GM10248 (cell line): Measurements from ENCODE around the gene RAB11FIP3.

Source experiments
- CTCF ChIA-PET: fragments of 300-600 bp; sonication (Branson Sonifier 250); formaldehyde crosslinking; extraction: SDS; loops from one replicate; lab custom pipeline; 2021; ENCODE audit warnings: antibody characterized with exemption; lab: Yijun Ruan, JAX
- POLR2A ChIA-PET: fragments of 350-650 bp; sonication (Branson Sonifier 250); formaldehyde crosslinking; extraction: SDS; loops from one replicate; lab custom pipeline; 2020; ENCODE audit warnings: antibody characterized with exemption; lab: Yijun Ruan, JAX
- DNase-seq: peaks from one replicate; pipeline ENCODE4 v3.0.0; 2012; ENCODE audit errors: extremely low spot score
- TF ChIP-seq, protein P1 (sequence below): IDR thresholded peaks from 2 replicates; pipeline ENCODE4 v1.5.1; 2012; ENCODE audit warnings: mild to moderate bottlenecking, low read depth; ENCODE audit errors: extremely low read depth, missing control alignments, control extremely low read depth

RAB11FIP3 gene

DNA sequence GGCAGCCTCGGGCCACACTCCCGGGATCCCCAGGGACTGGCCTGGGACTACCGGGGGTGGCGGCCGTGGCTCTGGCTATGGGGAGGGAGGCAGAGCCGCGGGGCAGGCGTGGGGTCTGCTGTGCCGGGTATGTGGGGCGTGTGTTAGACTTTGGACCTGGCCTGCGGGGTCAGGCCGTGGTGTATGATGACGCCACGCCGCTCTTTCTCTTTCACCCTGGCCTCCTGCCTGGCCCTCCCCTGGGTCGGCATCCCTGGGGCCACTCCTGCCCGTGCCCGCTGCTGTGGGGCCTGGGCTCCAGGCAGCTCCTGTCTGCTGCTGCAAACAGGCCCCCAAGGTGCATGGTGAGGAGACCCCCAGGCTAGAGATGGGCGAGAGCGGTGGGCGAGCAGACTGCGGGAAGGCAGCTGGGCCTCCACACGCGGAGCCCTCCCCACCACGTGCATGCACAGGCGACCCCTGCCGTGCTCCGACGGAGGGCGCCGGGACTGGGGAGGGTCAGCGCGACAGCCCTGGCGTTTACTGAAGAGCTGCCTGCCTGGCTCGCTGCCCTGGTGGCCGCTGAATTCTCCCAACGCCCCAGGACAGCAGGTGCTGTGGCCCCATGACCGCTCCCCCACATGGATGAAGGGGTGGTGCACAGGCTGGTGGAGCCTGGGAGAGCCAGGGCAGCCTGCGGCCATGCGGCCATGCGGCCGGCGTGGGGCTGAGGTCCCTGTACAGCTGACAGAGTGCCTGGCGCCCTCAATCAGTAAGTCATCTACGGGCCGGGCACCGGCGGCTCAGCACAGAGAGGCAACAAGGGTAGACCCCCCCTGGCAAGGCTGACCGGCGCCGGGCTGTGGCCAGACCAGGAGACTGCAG is 118.1 kb downstream of the RAB11FIP3 start:
- DNase-seq, result no peak
- CTCF ChIA-PET, result interaction anchor here (1.1 kb wide), 1 partner anchor 11 kb away, joined by 3 read pairs; no protein-coding TSS in a partner anchor
- POLR2A ChIA-PET, result interaction anchor here (0.7 kb wide), 1 partner anchor 10 kb away, joined by 3 read pairs; no protein-coding TSS in a partner anchor
- TF ChIP-seq, protein P1, sequence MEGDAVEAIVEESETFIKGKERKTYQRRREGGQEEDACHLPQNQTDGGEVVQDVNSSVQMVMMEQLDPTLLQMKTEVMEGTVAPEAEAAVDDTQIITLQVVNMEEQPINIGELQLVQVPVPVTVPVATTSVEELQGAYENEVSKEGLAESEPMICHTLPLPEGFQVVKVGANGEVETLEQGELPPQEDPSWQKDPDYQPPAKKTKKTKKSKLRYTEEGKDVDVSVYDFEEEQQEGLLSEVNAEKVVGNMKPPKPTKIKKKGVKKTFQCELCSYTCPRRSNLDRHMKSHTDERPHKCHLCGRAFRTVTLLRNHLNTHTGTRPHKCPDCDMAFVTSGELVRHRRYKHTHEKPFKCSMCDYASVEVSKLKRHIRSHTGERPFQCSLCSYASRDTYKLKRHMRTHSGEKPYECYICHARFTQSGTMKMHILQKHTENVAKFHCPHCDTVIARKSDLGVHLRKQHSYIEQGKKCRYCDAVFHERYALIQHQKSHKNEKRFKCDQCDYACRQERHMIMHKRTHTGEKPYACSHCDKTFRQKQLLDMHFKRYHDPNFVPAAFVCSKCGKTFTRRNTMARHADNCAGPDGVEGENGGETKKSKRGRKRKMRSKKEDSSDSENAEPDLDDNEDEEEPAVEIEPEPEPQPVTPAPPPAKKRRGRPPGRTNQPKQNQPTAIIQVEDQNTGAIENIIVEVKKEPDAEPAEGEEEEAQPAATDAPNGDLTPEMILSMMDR, result no peak

DNA sequence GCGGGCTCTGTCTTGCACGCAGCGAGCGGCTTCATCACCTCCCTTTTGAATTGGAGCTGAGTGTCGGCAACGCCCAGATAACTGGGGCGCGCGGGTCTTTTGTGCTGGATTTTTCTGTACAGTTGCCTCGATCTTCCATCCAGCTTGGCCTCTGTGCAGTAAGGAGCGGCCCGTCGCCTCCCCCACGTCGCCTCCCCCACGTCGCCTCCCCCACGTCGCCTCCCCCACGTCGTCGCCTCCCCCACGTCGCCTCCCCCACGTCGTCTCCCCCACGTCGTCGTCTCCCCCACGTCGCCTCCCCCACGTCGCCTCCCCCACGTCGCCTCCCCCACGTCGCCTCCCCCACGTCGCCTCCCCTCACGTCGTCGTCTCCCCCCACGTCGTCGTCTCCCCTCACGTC is 119.1 kb downstream of the RAB11FIP3 start:
- POLR2A ChIA-PET, result no interaction called here
- CTCF ChIA-PET, result no interaction called here
- TF ChIP-seq, protein P1, result no peak
- no peak for DNase-seq

DNA sequence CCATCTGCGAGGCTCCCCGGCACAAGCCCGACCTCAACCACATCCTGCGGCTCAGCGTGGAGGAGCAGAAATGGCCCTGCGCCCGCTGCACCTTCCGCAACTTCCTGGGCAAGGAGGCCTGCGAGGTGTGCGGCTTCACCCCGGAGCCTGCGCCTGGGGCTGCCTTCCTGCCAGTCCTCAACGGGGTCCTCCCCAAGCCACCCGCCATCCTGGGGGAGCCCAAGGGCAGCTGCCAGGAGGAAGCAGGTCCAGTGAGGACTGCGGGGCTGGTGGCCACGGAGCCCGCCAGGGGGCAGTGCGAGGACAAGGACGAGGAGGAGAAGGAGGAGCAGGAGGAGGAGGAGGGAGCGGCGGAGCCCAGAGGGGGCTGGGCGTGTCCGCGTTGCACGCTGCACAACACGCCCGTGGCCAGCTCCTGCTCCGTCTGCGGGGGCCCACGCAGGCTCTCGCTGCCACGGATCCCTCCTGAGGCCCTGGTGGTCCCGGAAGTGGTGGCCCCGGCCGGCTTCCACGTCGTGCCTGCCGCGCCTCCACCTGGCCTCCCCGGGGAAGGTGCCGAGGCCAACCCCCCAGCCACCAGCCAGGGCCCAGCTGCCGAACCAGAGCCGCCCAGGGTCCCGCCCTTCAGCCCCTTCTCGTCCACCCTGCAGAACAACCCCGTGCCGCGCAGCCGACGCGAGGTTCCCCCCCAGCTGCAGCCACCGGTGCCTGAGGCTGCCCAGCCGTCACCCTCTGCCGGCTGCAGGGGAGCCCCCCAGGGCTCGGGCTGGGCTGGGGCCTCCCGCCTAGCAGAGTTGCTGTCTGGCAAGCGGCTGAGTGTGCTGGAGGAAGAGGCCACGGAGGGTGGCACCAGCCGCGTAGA is 121.7 kb downstream of the RAB11FIP3 start:
- DNase-seq, result no peak
- TF ChIP-seq, protein P1, result no peak
- ChIA-PET POLR2A (no interaction called here), CTCF (interaction anchor here (1.1 kb wide), 1 partner anchor 103 kb away, joined by 3 read pairs; no protein-coding TSS in a partner anchor)

DNA sequence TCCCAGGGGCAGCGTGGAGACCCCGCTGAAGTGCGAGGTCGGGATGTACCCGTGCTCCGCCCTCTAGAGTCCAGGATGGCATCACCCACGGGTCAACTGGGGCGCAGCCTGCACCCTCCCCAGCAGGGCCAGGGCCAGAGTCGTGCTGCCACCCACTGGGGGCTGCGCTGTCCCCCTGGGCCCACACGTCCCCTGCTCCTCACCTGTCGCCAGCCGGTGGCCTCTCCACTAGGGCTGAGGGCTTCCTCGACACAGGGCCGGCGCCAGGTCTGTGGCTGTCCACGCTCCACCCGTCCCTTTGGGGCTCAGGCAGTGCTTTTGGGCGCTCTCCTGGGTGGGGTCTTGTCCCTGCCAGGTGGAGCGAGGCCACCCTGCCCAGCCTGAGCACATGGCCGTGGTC is 123.1 kb downstream of the RAB11FIP3 start:
- TF ChIP-seq, protein P1, result no peak
- POLR2A ChIA-PET, result no interaction called here
- CTCF ChIA-PET, result no interaction called here
- no peak for DNase-seq

DNA sequence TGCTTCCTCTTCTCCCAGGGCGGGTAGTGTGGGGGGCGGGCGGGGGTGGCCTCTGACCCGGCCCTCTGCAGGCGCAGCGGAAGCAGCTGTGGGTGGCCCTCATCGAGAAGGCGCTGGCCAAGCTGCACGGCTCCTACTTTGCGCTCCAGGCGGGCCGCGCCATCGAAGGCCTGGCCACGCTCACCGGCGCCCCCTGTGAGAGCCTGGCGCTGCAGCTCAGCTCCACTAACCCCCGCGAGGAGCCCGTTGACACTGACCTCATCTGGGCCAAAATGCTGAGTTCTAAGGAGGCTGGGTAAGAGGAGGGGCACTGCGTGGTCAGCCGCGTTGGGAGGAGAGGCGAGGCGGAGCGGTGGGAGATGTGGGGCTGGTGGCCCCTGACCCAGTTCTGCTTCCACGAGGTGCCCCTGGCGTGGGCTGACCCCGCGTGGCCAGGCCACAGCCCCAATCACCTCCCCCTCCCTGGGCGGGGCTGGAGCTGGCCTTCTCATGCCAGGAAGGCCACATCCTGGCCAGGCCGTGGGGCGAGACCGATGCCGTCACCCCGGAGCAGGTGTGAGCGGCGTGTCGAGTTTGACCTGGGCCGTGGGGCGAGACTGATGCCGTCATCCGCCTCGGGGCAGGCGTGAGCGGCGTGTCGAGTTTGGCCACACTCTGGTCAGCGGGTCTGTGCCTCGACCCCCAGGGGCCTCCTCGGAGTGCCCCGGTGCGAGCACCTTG is 124.3 kb downstream of the RAB11FIP3 start:
- TF ChIP-seq, protein P1, result no peak
- ChIA-PET CTCF (interaction anchor here (1.1 kb wide), 1 partner anchor 13 kb away, joined by 3 read pairs; no protein-coding TSS in a partner anchor), POLR2A (no interaction called here)
- no peak for DNase-seq

DNA sequence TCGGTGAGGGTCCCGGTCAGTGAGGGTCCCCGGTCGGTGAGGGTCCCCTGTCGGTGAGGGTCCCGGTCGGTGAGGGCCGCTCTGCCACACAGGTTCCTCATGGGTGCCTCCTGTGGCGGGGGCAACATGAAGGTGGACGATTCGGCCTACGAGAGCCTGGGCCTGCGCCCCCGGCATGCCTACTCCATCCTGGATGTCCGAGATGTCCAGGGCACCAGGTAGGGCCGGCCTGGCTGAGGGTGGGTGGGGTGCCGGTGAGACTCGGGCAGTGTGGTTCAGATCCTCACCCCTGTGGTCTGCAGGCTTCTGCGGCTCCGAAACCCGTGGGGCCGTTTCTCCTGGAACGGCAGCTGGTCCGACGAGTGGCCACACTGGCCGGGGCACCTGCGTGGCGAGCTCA is 125.8 kb downstream of the RAB11FIP3 start:
- no peak for DNase-seq
- POLR2A ChIA-PET, result no interaction called here
- TF ChIP-seq, protein P1, result no peak
- CTCF ChIA-PET, result no interaction called here
